HG03135 (cell line): Measurements from ENCODE around the gene RNF5.
A peak's percentile ranks its signal among the peaks of the same experiment; 100 is the strongest.
"Not testable (repeated sequence)": the region's sequence is repeated elsewhere in the genome, so short reads cannot be mapped to it uniquely, and the experiment has no call there.

Experiments used
- ATAC-seq: cut with Tn5 transposase; IDR thresholded peaks from one replicate; pipeline ENCODE4 v1.9.1; 2021; ENCODE audit warnings: mild to moderate bottlenecking, moderate library complexity; ENCODE audit not compliant: unreplicated experiment

Gene RNF5

DNA sequence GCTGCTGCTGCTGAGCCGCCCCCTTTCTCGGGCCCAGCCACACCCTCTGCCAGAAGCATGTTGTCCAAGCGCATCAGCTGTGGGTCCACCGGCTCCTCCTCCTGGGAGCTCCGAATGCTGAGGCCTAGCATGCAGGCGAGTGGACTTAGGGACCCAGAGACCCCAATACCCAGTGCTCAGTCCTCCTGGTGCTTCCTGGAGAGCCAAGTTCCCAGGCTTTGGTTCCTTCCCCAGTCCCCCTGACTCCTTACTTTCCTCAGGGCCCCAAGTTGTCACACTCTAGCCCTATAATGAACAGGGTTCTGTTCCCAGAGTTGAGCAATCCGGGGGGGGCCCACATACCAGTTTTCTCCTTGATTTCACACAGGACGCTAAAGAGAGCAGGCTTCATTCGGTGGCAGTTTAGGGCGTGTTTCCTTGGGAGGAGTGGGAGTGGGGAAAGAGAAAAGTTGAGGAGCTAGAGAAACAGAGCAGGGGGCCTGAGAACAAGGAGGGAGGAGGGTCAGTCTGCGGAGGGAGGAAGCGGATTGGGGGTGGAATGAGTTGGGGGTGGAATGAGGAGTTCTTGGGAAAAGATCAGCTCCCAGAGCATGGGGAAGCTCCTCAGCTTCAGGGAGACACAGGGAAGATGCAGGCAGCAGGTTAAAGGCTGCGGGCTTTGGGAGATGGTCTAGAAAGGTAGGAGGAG lies 10.3 kb downstream of the RNF5 start:
- ATAC-seq, result no peak

DNA sequence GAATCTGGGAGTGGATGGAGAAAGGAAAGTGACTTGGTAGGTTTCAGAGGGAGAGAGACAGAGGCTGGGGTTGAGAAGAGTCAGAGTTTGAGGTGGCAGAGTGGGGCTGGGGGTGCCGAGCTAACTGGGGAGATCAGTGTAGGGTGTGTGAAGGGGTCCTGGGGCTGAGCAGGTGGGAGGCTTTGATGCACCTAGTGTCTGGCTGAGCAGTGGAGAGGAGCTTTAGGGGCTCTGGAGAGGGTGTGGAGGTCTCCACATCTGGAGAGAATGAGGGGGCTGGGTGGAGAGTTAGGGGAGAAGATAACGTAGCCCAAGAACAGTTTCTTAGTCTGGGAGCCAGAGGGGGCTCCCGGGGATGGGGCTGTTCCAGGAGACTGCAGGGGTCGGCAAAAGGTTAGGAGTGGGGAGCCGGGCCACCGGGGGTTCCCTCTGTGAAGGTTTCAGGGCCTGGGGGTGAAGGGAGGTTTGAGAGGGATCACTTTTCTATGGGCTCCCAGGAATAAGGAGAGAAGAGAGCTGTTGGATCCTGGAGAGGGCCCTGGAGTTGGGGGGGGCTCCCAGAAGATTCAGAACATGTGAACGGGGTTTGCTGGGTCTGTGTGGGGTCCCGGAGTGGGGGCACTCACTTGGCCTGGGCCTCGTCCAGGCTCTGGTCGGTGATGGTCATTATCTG lies 11.0 kb downstream of the RNF5 start:
- no peak for ATAC-seq

DNA sequence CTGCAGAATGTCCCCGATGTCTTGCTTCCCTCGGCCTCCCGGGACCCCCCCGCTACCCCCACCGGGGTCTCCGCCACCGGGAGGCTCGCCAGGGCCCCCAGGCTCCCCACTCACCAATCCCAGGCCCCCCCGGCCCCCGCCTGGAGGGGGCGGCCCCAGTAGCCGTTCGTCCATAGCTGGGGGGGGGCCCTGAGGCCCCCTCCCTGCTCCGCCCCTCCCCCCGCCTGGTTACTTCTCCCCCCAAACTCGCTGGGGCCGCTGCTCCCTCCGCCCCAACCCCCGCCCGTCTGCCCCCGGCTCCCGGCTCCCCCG lies 11.5 kb downstream of the RNF5 start:
- ATAC-seq, result no peak

DNA sequence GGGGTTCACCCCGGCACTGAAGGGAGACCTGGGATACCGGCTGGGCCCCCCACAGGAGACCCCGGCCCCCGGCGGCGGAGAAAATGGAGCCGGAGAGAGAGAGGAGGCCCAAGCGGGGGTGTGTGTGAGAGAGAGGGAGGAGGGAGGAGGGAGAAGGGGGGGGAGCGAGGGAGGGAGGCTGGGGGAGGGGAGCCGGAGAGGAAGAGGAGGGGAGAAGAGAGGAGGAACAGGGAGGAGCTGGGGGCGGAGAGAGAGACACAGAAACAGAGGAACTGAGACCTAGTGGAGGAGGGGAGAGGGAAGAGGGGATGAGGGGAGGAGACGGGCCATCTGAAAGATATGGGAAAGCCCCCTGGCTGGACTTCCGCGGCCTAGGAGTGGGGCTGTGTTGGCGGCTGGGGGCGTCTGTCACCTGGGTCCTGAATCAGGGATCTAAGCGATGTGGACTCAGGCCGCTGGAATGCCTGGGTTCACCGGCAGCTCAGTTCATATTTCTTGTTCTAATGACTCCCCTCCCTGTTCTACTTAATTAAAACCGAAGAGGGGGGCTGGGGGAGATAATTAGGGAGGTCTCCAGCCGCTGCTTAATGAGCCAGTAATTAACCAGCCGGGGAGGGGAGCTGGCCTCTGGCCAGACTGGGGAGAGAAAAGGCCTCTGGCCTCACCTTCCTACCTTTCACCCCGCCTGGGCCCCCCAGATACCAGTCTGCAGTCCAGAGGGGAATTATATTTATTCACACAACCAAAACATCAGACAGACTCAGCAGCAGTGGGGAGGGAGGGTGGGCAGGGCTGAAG lies 12.0 kb downstream of the RNF5 start, which contains the start of gene PBX2:
Gene PBX2, minus strand, starts transcription at position 149 of the 798 bp plus-strand sequence. CDS start 287 bp downstream, outside the sequence.
- peak; percentile 51 for ATAC-seq

DNA sequence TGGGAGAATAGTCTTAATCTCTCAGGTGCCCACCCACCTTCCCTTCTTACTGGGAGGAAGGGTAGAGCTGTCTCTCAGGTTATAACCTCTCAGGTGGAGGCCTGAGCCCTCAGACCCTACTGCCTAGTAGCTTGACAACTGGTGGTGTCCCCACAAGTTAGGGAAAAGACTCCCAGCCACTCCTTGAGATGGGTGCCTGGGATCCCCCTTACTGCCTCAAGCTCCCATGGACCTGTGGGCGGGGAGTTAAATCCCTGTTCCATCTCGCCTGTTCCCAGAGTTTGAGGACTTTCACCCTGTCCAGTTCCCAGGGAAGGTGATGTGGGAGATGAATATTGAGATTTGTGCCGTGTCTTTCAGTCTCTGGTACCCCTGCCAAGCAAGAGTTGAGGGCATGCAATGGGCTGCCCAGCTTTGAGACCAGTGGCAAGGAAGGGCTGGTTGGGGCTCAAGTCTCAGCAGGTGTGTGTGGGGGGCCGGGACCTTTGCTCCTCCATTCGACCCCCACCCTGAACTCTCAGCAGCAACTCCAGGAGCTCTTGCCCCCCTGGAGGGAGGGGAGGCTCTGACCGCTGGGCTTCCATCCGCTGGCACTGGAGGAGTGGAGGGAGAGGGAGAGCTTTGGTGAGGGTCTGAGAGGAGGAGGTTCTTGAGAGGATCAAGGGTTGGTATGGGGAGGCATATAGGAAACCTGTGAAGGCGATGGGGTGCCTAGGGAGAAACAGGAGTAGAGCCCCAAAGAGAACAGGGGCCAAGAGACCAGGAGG lies 12.9 kb downstream of the RNF5 start:
- no peak for ATAC-seq

DNA sequence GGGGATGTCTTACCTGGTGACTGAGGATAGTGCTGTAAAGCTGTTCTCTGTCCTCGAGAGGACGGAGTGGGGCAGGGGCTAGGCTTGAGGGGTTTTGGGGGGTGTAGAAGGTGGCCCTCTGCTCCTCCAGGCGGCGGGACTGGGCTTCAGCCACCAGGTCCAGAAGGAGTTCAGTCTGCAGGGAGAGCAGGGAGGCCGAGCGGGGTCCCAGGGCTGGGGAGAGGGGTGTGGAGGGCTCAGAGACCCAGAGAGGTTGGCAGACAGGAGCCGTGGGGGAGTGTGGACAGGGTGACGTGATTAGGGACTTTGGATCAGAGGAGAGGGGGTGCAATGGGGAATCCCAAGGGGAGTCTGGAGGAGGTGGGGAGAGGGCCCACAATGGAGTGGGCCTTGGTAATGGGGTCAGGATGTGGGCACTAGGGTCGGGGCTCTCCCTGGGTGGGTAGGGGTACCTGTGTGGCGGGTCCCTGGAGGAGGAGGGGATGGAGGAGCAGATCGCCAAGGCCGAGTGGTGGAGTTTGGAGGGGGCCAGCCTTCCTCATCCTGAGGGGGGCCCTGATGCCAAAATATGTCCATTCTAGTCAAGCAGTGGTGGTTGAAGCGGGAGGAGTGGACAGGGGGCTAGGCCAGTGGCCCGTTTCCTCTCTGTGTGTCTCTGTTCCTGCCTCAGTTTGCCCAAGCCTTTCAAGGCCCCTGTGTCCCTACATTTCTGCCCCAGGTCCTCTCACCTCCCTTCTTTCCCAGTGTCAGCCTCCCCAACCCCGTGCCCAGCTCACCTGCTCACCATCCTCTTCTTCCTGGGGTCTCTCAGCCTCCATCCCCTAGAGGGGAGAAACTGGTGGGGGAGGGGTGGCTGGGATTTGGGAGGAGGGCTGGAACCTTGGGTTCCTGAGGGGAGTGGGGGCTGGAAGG lies 13.7 kb downstream of the RNF5 start:
- ATAC-seq, result no peak

DNA sequence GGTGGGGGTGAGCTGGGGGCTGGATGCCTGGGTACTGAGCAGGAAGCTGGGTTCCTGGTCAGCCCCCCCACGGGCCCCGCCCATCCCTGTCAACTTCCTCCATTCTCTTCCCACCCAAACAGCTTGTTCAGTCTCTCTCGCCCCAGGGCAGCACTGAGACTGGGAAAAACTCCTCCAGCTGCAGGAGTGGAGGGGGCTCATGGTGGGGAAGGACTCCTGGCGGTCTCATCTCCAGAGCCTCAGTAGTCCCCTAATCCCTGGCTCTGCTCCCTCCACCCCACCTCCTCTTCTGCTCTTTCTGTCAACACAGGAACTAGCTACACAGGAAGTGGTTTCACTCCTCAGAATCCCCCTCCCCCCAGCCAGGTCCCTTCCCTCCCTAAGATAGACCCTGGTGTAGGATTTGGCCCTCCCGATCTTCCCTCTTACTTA lies 14.4 kb downstream of the RNF5 start, which contains the start of gene GPSM3:
Gene GPSM3, minus strand, starts transcription at position 36 of the 432 bp plus-strand sequence. CDS start 130 bp downstream, outside the sequence.
- no peak for ATAC-seq

DNA sequence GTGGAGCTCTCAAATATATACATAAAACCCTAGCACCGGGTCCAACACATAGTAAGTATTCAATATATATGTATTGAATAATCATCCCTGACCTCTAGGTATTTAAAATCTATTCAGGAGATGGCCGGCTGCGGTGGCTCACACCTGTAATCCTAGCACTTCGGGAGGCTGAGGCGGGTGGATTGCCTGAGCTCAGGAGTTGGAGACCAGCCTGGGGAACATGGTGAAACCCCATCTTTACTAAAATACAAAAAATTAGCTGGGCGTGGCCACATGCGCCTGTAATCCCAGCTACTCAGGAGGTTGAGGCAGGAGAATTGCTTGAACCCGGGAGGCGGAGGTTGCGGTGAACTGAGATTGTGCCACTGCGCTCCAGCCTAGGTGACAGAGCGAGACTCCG lies 14.9 kb downstream of the RNF5 start:
- ATAC-seq, result not testable (repeated sequence)

DNA sequence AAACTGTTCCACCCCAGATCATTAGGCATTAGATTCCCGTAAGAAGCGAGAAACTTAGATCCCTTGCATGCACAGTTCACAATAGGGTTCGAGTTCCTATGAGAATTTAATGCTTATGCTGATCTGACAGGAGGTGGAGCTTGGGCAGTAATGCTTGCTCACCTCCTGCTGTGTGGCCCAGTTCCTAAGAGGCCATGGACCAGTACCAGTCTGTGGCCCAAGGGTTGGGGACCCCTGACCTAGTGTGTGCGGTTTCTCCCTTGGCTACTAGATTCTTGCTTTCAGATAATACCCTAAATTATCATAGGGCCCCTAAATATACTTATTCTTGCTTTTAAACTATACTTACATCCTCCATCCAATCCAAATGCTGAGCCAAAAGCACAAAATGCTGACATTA lies 16.2 kb downstream of the RNF5 start:
- ATAC-seq, result no peak

DNA sequence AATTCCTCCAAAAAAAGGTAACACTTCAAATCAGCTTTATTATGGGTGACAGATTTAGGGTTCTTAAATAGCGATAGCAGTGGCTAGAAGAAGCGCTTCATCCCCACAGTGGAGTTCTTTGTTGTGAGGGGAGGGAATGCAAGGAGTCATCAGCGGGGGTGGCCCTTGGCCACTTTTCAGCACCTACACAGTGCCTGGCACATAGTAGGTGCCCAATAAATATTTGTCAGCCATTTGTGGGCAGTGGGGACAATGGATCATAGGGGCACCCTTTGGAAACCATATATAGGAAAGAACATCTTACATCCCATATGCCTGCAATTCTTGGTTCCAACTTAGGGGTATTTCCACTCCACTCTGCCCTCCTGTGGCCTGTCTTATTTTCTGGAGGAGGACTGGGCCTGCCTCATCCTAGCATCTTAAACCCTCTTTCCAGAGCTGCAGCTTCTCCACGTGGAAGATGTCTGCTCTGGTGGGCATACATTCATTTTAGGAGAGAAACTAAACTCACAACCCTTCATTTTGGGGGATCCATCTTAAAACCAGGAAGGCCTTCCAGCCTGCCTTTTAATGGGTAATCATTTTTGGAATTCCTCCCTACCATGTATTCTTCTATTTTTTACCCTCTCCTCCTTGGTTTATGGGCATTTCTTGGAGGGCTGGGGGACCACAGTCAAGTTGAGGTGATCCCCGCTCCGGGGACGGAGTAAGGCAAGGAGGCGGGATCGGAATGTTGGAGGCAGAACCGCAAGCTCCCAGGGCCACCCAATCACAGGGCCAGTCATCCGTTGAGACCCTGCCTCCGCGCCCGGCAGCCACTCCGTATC lies 16.8 kb downstream of the RNF5 start:
- ATAC-seq, result no peak

DNA sequence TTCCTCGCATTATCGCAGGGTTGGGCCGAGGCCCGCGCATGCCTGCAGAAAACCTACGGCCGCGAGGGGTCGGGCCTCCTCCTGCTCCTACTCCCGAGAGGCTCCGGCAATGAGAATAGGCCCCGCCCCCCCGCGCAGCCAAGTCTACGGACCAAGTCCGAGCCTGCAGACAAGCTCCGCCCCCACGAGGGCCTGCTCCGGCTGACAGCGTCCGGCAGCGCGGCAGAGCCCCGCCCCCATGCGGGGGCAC lies 17.4 kb downstream of the RNF5 start:
- peak; percentile 72 for ATAC-seq

DNA sequence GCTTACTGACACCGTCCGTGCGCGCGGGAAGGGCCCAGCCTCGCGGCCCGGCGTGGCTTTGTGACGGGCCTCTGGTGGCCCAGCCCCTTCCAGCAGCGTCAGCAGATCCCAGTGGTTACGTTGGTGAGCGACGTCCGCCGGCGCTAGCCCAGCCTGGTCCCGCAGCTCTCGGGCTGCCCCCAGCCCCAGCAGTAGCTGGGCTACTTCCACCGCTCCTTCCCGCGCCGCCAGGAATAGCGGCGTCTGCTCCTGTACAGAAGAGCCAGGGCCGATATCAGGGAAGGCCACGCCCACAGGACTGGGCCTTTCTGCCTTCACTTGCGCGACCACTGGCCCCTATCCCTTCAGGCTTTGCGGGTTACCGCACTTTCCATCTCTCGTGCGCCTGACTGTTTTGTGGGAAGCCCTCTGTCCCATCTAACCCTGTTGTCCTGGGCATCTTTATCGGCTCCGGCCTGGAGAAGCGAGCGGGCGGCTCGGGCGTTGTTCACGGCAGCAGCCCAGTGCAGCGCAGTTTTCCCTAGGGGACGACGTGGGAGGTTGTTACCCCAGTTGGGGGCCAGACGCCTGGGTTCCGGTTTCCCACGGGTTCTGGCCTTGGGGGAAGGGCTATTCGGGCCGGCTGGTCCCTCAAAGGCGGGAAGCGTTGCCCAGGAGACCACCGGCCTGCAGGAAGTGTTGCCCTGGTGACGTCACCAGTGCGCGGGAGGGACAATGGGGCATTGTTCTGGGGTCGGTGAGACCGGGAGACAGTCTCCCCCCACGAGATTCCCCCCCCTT lies 17.9 kb downstream of the RNF5 start:
- peak; percentile 75 for ATAC-seq

DNA sequence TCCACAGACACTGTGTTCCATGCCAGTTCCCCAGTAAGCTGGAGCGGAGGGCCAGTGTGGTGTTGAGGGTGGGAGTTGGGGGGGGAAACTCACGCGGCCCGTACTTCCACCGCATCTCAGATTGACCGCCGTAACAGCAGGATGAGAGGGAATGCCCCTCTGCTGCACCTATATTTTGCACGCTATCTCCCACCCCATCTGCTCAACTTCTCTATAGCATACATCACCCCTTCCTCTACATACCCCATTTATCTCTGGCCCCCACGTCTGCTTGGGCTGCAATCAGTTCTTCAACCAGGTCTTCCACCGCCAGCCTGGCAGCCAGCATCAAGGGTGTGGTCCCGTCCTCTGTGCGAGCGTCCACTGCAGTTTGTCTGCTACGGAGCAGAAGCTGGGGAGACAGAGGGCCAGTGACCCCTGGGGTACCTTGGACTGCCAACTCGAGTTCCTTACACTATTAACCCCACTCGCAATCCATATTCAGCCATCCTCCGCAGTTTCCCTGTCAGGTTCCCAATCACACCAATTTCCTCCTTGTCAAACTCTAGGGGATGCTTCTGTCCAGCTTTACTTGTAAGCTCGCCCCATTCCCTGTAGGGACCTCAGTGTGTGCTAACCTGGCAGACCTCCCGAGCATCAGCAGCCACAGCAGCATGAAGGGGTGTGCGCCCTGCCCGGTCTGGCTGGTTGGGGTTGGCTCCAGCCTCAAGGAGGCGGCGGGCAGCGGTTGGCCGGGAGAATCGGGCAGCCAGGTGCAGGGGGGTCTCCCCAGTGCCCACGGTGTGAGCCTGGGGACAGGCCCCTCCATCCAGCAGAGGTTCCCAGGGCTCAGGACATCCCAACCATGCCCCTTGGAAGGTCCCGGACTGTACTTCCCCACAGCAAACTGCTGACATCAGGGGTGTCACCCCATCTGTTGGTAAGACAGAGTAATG lies 18.7 kb downstream of the RNF5 start:
- ATAC-seq, result no peak

DNA sequence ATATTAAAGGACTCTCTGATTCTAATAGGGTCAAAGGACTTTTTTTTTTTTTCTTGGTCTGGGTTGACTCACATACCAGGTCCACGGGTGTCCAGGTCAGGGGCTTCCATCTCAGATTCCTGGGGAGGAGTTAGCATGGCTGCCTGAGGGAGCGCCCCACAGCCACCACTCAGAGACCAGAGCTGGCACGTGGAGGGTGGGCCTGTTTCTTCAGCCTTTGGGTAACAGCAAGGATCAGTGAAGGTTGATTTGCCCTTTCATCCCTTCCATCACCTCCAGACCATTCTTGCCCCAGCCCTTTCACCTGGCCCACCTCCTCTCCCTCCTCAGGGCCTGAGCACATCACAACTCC lies 20.1 kb downstream of the RNF5 start:
- ATAC-seq, result no peak

DNA sequence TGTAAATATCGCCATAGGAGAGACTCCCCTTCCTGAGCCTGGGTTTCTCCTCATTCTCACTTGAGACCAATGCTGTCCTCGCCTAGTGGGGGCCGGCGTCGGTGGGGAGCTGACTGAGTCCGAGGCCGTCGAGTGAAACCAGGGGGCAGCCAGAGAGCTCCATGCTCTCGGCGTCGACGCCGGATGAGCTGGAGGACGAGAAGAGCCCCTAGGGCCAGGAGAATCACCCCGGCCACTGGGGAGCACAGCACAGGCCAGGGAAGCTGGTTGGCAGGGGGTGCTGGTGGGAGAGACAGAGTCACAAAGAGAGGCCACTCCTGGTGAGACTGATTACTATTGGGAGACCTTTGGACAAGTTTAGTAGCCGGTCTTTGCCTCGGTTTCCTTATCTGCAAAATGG lies 20.7 kb downstream of the RNF5 start:
- no peak for ATAC-seq

DNA sequence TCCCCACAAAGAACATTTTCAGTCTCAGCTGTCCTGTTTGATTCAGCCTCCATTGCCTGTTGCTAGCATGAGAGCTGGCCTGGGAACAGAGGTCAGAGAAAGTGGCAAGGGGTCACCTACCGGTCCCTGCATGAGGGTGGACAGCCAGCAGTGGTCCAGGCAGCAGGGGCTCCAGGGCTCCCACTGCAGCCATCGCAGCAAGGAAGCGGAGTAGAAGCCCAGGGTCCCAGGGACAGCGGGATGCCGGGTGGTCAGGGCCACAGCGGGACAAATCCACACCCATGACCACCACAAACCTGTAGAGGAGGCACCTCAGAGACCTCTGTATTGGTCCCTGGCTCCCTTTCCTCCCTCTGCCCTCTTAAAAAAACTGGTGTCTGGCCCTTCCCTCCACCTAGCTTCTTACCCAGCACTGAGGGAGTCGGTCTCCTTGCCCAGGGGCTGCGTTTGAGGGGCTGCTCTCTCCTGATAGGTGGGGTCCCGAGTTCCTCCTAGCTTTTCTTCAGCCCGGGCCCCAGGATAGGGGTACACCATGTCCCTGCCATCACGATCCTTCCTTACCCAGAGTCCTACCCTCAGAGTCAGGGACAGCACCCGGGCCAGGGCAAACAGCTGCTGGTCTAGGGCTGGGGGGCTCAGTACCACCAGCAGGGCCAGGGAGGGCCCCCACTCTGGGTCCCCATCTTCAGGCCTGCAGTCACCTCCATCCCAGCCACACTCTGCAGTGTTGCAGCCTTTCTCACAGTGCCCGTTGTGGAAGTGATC lies 22.7 kb downstream of the RNF5 start:
- ATAC-seq, result no peak

DNA sequence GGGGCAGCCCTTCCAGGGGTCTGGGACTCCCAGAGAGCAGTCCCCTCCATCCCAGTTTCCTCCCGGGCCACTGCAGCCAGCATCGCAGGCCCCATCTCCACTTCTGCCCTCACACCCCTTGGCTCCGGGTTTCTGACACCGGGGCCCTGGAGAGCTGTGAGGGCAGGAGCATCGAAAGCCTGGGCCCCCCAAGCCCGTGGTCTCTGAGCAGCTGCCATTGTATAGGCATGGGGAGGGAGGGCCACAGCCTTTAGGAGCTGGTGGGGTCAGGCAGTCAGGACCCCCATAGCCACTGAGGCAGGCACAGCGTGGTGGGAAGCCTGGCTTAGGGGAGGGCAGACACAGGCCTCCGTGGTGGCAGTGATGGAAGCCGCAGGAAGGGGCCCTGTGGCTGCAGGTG lies 24.0 kb downstream of the RNF5 start:
- no peak for ATAC-seq
